Measurements from ENCODE around the gene CLCNKA.
"Not testable (repeated sequence)": the region's sequence is repeated elsewhere in the genome, so short reads cannot be mapped to it uniquely, and the experiment has no call there.

Gene CLCNKA

DNA sequence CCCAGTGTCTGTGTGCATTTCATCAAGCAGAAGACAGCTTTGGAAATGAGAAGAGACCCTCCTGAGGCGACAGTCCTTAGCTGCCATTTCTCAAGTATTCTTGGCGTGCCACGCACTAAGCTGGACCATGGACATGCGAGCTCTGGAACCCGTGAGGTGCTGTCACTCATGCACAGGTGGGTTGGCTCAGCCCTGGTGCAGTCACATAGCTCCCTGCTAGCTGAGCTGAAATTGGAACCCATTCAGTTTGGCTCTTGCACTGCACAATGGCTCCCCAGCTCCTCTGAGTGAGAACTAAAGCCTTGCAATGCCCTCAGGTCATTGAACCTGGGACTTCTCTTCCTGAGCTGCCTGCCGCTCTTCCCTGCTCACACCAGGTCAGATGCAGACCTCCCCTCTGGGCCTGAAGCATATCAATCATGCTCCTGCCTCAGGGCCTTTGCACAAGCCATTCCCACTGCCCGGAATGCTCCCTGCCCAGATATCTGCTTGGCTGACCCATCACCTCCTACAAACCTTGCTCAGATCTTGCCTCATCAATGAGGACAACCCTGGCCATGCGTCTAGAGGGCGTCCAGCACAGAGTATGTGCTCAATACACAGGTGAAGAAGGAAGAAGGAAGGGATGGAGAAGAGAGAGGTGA is 24.1 kb upstream of the CLCNKA start:
- no peak for TF ChIP-seq CTCF (IDR thresholded peaks at IDR 0.05; ENCODE audit: low read depth, low read length)
- DNase-seq (ENCODE audit: extremely low read depth, low read depth), result no peak

DNA sequence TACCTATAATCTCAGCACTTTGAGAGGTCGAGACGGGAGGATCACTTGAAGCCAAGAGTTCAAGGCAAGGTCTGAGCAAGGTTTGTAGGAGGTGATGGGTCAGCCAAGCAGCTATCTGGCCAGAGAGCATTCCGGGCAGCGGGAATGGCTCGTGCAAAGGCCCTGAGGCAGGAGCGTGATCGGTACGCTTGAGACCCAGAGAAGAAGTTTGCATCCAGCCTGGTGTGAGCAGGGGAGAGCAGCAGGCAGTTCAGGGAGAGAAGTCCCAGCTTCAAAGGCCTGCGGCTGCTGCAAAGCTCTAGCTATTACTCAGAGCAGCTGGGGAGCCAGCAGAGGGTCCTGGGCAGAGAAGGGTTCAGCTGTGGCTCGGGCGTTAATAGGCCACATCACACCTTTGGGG is 22.9 kb upstream of the CLCNKA start:
- DNase-seq (ENCODE audit: extremely low read depth, low read depth), result no peak
- no peak for TF ChIP-seq CTCF (IDR thresholded peaks at IDR 0.05; ENCODE audit: low read depth, low read length)

GRCh38 chr1:16001274-16001673 is 20.6 kb upstream of the CLCNKA start:
- not testable (repeated sequence) for DNase-seq (ENCODE audit: extremely low read depth, low read depth)

- no peak for DNase-seq (ENCODE audit: extremely low read depth, low read depth)
- TF ChIP-seq CTCF (IDR thresholded peaks at IDR 0.05; ENCODE audit: low read depth, low read length), result no peak
Observed at GRCh38 chr1:16005597-16005996, 16.2 kb upstream of the CLCNKA start.

DNA sequence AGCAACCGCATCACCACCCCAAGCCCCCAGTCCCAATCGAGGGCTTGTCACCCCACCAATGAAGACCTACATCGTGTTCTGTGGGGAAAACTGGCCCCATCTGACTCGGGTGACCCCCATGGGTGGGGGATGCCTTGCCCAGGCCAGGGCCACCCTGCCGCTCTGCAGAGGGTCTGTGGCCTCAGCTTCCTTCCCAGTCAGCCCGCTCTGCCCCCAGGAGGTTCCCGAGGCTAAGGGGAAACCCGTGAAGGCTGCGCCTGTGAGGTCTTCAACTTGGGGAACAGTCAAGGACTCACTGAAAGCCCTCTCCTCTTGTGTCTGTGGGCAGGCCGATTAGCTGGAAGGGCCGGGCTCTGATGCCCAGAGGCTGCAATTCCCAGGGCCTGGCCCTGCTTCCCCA is 15.8 kb upstream of the CLCNKA start:
- no peak for DNase-seq (ENCODE audit: extremely low read depth, low read depth)

DNA sequence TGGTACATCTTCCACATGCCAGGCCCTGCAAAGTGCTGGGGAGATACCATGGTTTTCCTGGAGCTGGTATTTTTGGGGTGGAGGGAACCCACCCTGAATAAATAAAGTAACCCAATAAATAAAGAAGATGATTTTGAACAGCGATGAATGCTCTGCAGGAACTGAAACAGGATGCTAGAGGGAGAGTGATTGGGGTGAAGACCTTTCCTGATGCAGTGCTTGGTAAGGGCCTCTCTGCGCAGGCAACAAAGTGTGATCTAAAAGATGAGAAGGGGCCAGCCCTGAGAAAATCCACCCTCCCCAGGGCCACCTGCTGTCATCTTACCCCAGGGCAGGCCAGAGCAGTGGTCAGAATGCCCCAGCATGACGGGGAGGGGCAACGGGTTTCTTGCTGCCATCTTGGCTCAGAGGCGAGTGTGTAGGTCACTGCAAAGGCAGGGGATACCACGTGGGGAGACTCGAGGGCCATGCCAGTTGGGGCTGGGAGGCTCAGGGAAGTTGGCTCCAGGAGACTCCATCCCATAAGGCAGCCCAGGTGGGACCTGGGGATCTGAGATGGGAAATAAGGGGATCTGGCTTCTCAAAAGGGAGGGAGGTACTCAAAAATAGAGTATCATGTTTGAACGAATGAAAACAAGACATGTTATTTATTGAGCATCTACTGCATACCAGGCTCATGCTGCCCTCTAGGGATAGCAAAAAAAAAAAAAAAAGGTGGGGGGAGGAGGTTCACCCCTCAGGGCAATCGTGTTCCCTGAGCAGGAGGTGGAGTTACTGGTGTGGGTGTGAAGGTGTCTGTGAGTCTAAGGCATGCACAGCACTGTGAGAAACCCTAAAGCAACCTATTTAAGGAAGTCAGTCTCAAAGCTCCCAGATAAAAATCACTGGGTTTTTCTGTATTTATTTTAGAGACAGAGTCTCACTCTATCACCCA is 15.0 kb upstream of the CLCNKA start:
- DNase-seq (ENCODE audit: extremely low read depth, low read depth), result no peak
- TF ChIP-seq CTCF (IDR thresholded peaks at IDR 0.05; ENCODE audit: low read depth, low read length), result peak; percentile 19

More for the DNA sequence above, 15.8 kb upstream of the CLCNKA start:
- TF ChIP-seq CTCF (IDR thresholded peaks at IDR 0.05; ENCODE audit: low read depth, low read length), result no peak

DNA sequence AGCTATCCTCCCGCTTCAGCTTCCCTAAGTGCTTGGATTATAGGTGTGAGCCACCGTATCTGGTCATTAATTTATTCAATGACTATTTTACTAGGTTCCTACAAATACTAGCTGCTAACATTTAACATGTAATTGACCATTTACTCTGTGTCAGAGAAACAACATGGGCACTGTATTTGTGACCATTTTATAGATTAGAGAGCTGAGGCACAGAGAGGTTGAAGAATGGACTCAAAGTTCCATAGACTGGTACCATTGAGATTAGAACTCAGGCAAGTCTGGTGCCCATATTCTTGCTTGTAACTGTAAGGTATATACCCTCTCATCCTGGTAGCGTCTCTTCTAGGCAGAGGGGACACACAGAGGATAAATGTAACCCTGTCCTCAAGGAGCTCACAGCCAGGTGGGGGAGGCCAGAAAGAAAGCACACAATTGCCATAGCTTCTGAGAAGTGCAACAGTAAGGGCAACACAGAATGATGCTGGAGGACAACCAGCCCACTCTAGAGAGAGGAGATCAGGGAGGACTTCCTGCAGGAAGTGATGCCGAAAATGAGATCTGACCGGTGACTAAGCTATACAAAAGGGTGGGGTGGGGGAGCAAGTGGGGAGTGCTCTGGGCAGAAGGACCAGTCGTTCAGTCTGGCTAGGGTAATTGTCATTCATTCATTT is 14.0 kb upstream of the CLCNKA start:
- no peak for TF ChIP-seq CTCF (IDR thresholded peaks at IDR 0.05; ENCODE audit: low read depth, low read length)
- DNase-seq (ENCODE audit: extremely low read depth, low read depth), result no peak
